BLaER1 (cell line): ENCODE data around the gene ALG9.
"Not testable (repeated sequence)": the region's sequence is repeated elsewhere in the genome, so short reads cannot be mapped to it uniquely, and the experiment has no call there.

Source experiments
- H3K27ac ChIP-seq: shearing (Covaris generic); formaldehyde crosslinking; 2 replicates; pipeline ENCODE4 v1.8.1; 2022
- H3K27me3 ChIP-seq: shearing (Covaris generic); formaldehyde crosslinking; 2 replicates; pipeline ENCODE4 v1.8.1; 2022
- H3K36me3 ChIP-seq: shearing (Covaris generic); formaldehyde crosslinking; 2 replicates; pipeline ENCODE4 v1.8.1; 2022
- H3K4me1 ChIP-seq: shearing (Covaris generic); formaldehyde crosslinking; 2 replicates; pipeline ENCODE4 v1.8.1; 2022
- H3K4me2 ChIP-seq: shearing (Covaris generic); formaldehyde crosslinking; 2 replicates; pipeline ENCODE4 v1.8.1; 2022
- H3K4me3 ChIP-seq: shearing (Covaris generic); formaldehyde crosslinking; 2 replicates; pipeline ENCODE4 v1.8.1; 2022
- H3K9ac ChIP-seq: shearing (Covaris generic); formaldehyde crosslinking; 2 replicates; pipeline ENCODE4 v1.8.1; 2022
- H3K9me3 ChIP-seq: shearing (Covaris generic); formaldehyde crosslinking; 2 replicates; pipeline ENCODE4 v1.8.1; 2022
- H4K20me1 ChIP-seq: shearing (Covaris generic); formaldehyde crosslinking; 2 replicates; pipeline ENCODE4 v1.8.1; 2022
- Cebpa-rat ChIP-seq: shearing (Covaris generic); IDR thresholded peaks from 2 replicates; pipeline ENCODE4 v1.8.1; 2022

ALG9 gene

DNA sequence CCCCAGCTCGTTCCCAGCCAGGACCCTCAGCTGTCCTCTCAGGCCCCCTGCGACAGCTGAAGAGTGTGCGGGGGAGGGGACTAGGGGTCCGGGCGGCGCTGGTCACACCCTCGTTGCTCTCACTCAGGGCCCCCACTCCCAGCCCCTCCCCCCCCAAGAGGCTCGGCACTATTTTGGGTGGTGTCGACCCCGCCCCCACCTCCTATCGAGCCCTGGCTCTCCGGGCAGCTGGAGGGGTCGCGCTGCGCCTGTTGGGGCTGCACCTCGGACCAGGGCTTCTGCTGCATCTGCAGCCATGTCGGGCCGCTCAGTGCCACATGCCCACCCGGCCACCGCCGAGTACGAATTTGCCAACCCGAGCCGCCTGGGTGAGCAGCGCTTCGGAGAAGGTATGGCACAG lies 41.2 kb upstream of the ALG9 start, which contains the start of gene HSPB2:
TSS of gene HSPB2 (plus strand) at position 200 of the 400 bp plus-strand sequence. CDS start at position 296, 96 bp downstream.
- no peaks in the 10 kb centered on the region for H4K20me1 ChIP-seq
- TF ChIP-seq Cebpa-rat = no peak
- no peak within 1 kb of the TSS for H3K9ac ChIP-seq
- no peak within 1 kb of the TSS for H3K4me3 ChIP-seq
- no peaks in the 10 kb centered on the region for H3K36me3 ChIP-seq
- H3K27me3 ChIP-seq = no peaks in the 10 kb centered on the region
- no peaks in the 10 kb centered on the region for H3K9me3 ChIP-seq
- H3K27ac ChIP-seq = no peak within 1 kb of the TSS
- no peaks in the 10 kb centered on the region for H3K4me1 ChIP-seq
- no peak within 1 kb of the TSS for H3K4me2 ChIP-seq

DNA sequence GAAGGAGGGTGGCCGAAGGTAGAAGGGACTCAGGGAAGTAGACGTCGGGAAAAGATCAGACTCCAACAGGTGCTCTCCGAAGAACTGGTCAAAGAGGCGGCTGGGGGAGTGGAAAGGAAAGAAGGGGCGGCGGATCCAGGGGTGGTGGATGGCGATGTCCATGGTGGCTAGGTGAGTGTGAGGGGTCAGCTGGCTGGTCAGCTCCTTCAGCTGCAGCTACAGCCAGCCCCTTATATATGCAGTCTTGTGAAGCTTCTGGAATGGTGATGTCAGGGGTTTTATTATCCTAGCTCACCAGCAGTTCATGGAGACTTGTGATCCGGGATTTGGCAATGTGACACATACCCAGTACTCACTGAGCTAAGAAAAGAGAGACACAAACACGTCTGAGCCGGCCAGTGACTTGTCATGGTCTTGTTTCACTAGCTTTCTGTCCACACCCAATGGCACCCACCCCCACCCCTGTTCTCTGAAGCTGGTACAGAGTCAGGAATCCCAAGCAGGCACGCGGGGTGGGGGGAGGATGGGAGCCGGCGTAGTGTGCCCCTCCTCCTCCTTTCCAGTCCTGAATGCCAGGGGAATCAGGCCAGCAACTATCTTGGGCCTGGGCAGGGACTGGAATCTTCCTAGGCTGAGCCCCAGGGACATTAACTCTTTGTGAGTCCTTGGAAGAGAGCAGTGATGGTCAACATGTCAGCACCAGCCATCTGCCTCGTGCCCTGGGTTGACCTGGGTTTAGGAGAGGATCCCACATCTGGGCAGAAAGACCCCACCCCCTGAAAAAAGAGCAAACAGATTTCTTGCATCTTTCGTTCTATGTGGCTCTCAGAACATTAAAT lies 40.4 kb upstream of the ALG9 start, which contains the start of gene CRYAB:
TSS of gene CRYAB (minus strand) at position 208 of the 839 bp plus-strand sequence. CDS start at position 162, 46 bp downstream.
- no peak for TF ChIP-seq Cebpa-rat
- Histone ChIP-seq H3K4me1 (no peaks in the 10 kb centered on the region), H3K27ac (no peak within 1 kb of the TSS), H3K4me3 (no peak within 1 kb of the TSS), H3K4me2 (no peak within 1 kb of the TSS), H3K36me3 (no peaks in the 10 kb centered on the region), H3K9me3 (no peaks in the 10 kb centered on the region), H3K9ac (no peak within 1 kb of the TSS), H3K27me3 (no peaks in the 10 kb centered on the region), H4K20me1 (no peaks in the 10 kb centered on the region)

DNA sequence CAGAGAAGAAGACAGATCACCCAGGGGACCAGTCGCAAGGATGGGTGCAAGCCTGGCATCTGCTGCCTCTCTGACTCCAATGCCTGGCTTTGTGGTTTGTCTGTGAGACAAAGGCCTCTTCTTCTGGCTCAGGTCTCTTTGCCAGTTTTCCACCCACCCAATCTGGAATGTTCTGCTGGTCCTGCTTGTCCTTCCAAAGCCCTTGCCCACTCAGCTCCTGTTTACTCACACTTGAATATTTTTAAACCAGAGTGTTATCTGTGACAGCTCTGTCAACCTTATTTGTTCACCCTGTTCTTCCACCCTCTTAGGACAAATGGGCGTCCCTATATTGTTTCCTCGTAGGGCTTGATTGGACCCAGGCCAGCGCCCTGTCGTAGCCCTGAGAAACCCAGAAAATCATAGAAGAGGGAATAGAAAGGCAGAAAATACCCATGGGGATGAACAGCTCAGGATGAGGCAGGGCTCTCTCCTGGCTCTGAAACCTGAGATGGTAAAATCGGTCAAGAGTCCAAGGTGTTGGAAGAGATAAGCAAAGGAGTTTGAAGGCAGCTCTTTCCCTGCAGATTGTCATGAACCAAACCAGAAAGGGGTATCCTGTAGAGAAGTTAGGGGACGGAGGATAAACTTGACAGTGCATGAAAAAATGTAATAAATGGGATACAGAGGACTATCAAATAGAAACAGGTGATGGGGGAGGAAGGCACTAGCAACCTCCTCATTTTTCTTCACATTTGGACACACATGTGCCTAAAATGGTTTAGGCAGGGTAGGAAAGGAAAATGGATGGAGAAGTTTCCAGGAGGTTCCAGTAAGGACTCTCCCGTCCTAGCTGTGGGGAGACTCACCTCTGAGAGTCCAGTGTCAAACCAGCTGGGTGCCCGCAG lies 39.5 kb upstream of the ALG9 start:
- Histone ChIP-seq H3K27ac (no peak overlapping the region), H3K9me3 (no peaks in the 10 kb centered on the region), H3K4me3 (no peak overlapping the region), H3K27me3 (no peaks in the 10 kb centered on the region), H4K20me1 (no peaks in the 10 kb centered on the region), H3K4me1 (no peaks in the 10 kb centered on the region), H3K4me2 (no peak overlapping the region), H3K9ac (no peak overlapping the region), H3K36me3 (no peaks in the 10 kb centered on the region)
- TF ChIP-seq Cebpa-rat = no peak

DNA sequence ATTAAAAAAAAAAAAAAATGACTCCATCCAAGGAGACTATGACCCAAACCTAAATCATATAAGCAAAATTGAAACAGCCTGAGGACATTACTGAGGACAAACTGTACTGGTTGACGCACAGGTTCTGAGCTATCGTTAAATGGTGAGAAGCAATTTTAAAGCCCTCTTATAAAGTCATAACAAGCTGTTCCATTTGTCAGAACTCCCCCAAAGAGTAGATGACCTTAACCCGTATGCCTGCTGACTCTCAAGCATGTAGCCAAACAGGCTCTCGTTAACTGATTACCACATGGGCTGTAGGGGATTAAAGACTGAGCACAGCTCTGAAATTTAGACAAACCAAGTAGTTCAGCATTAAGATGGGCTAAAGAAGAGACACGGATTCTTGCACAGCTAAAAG lies 38.0 kb upstream of the ALG9 start:
- Histone ChIP-seq H3K4me3 (no peak overlapping the region), H3K4me1 (no peaks in the 10 kb centered on the region), H3K27me3 (no peaks in the 10 kb centered on the region), H3K9me3 (peaks cover 13% of the 10 kb centered on the region), H3K4me2 (no peak overlapping the region), H4K20me1 (no peaks in the 10 kb centered on the region), H3K9ac (no peak overlapping the region), H3K36me3 (no peaks in the 10 kb centered on the region; the same call in 1 of the 2 replicates), H3K27ac (no peak overlapping the region)
- no peak for TF ChIP-seq Cebpa-rat

DNA sequence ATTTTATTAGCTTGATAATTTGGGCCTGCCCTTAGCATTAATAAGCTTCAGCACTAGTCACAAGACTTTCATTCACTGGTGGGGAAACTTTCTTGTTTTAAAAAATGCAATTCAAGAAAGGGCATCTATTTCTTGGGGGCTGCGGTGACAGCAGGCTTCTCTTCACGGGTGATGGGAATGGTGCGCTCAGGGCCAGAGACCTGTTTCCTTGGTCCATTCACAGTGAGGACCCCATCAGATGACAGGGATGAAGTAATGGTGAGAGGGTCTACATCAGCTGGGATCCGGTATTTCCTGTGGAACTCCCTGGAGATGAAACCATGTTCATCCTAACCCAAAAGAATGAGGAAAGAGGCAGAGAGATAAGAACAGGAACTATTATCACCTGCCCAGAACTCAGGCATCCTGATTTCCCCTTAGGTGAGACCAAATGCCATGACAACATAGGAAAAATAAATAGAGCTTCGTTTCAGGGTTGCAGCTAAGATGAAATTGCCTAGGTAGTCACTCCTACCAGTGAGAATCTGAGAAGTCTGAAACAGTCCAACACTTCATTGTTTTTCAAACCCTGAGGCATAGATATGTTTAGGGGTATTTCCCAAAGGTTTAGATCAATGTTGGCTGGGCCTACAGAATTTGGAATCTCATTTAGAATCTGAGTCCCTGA lies 37.4 kb upstream of the ALG9 start:
- Histone ChIP-seq H3K27me3 (no peaks in the 10 kb centered on the region), H3K36me3 (no peaks in the 10 kb centered on the region; the same call in 1 of the 2 replicates), H4K20me1 (no peaks in the 10 kb centered on the region), H3K9ac (no peak overlapping the region), H3K9me3 (peaks cover 16% of the 10 kb centered on the region), H3K27ac (no peak overlapping the region), H3K4me2 (no peak overlapping the region), H3K4me1 (no peaks in the 10 kb centered on the region), H3K4me3 (no peak overlapping the region)
- no peak for TF ChIP-seq Cebpa-rat

DNA sequence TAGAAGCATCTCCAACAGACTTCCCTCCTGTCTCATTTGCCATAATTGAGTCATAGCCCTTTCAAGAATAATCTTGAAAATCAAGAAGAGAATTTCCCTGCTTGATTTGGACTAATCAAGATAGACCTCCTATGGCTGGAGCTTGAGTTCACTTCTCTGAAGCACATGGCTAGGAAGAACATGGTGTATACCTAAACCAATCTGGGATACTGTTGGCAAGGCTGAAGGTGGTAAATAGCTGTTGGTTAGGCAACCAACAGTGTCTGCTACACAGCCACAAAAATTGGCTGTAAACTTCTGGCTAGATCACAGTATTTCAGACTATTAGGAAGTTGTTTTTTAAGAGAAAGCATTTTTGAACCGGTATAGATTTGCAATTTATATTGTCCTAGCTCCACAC lies 35.3 kb upstream of the ALG9 start:
- Histone ChIP-seq H3K4me3 (no peak overlapping the region), H3K36me3 (no peaks in the 10 kb centered on the region; the same call in 1 of the 2 replicates), H3K27ac (no peak overlapping the region)

DNA sequence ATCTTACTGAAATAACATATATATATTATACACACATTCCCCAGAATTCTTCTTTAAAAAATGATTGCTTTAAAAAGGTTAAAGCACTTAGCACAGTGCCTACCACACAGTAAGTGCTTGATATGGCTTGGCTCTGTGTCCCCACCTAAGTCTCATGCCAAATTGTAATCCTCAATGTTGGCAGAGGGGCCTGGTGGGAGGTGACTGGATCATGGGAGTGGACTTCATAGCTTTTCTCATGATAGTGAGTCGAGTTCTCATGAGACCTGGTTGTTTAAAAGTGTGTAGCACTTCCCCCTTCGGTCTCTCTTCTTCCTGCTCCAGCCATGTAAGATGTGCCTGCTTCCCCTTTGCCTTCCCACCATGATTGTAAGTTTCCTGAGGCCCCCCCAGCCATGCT lies 34.0 kb upstream of the ALG9 start:
- Histone ChIP-seq H4K20me1 (no peaks in the 10 kb centered on the region), H3K4me2 (no peak overlapping the region), H3K9me3 (peaks cover 16% of the 10 kb centered on the region), H3K4me1 (no peaks in the 10 kb centered on the region), H3K27me3 (no peaks in the 10 kb centered on the region), H3K4me3 (no peak overlapping the region; the same call in 1 of the 2 replicates), H3K36me3 (no peaks in the 10 kb centered on the region; the same call in 1 of the 2 replicates), H3K27ac (no peak overlapping the region), H3K9ac (no peak overlapping the region)
- no peak for TF ChIP-seq Cebpa-rat

More for the DNA sequence above, 35.3 kb upstream of the ALG9 start:
- Histone ChIP-seq H3K4me2 (no peak overlapping the region), H4K20me1 (no peaks in the 10 kb centered on the region), H3K9ac (no peak overlapping the region), H3K27me3 (no peaks in the 10 kb centered on the region), H3K9me3 (peaks cover 16% of the 10 kb centered on the region), H3K4me1 (no peaks in the 10 kb centered on the region)
- no peak for TF ChIP-seq Cebpa-rat

DNA sequence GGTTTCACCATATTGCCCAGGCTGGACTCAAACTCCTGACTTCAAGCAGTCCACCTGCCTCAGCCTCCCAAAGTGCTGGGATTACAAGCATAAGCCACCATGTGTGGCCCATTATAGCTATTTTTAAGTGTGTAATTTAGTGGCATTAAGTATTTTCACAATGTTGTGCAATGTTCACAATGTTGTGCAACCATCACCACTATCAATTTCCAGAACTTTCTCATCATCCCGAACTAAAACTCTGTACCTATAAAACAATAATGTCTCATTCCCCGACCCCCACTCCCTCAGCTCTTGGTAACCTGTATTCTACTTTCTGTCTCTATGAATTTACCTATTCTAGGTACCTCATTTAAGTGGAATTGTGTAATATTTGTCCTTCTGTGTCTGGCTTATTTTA lies 15.5 kb upstream of the ALG9 start:
- no peak overlapping the region for H3K9ac ChIP-seq
- peak; percentile 13; the same call in 1 of the 2 replicates for TF ChIP-seq Cebpa-rat
- H4K20me1 ChIP-seq = no peaks in the 10 kb centered on the region
- H3K27me3 ChIP-seq = no peaks in the 10 kb centered on the region
- no peaks in the 10 kb centered on the region for H3K9me3 ChIP-seq
- no peaks in the 10 kb centered on the region for H3K4me1 ChIP-seq
- no peak overlapping the region for H3K27ac ChIP-seq
- H3K36me3 ChIP-seq = no peaks in the 10 kb centered on the region
- no peak overlapping the region for H3K4me2 ChIP-seq
- H3K4me3 ChIP-seq = no peak overlapping the region

DNA sequence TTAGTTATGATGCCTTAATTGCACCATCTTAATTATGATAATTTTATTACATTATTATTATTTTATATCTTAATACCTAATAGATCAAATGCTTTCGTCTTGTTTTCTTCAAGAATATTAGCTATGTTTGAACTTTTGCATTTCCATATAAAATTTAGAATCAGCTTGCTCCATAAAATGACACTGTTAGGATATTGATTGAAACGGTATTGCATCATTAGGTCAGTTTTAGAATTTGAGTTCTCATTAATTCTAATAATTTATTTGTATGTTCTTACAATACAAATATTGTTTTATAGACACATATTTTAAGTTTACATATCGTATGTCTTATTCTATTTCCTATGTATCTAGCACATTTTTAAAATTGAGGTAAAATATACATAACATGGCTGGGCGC lies 14.7 kb upstream of the ALG9 start:
- Histone ChIP-seq H3K4me3 (no peak overlapping the region), H3K27ac (no peak overlapping the region), H3K4me2 (no peak overlapping the region), H3K9ac (no peak overlapping the region), H3K4me1 (no peaks in the 10 kb centered on the region), H4K20me1 (no peaks in the 10 kb centered on the region), H3K9me3 (no peaks in the 10 kb centered on the region), H3K27me3 (no peaks in the 10 kb centered on the region), H3K36me3 (no peaks in the 10 kb centered on the region)
- no peak for TF ChIP-seq Cebpa-rat

DNA sequence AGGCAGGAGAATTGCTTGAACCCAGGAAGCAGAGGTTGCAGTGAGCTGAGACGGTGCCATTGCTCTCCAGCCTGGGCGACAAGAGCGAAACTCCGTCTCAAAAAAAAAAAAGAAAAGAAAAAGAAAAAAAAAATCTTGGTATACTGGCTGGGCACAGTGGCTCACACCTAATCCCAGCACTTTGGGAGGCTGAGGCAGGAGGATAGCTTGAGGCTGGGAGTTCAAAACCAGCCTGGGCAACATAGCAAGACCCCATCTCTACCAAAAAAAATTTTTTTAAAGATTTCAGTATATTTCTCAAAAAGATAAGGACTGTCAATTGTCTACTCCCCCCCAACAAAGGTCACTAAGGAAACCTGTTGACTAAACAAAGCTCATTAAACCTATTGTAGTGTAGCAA lies 13.7 kb upstream of the ALG9 start:
- not testable (repeated sequence) for H3K36me3 ChIP-seq, H3K27ac ChIP-seq, H3K9ac ChIP-seq, H3K4me3 ChIP-seq, H3K9me3 ChIP-seq, H3K4me1 ChIP-seq, H3K4me2 ChIP-seq, H3K27me3 ChIP-seq, H4K20me1 ChIP-seq
